Bone marrow (tissue), 2 donors: ENCODE results near the gene POM121C.
"Not testable (repeated sequence)": the region's sequence is repeated elsewhere in the genome, so short reads cannot be mapped to it uniquely, and the experiment has no call there.

Source experiments
- DNase-seq, 2 donors: peaks; one replicate each; lab custom pipeline; 2025; lab: John Stamatoyannopoulos, UW

Gene POM121C

GRCh38 chr7:75485979-75486643 lies at the start of gene POM121C:
POM121C (minus strand) TSS chr7:75486299; CDS start chr7:75441496, 44,803 bp downstream.
- DNase-seq: peak; percentile 24 to 69

- DNase-seq: peak in 1 of 2 donors; percentile 63
Observed at GRCh38 chr7:75534727-75535307, 48.7 kb upstream of the POM121C start.

GRCh38 chr7:75533926-75534325 lies 47.8 kb upstream of the POM121C start:
- no peak for DNase-seq

- no peak for DNase-seq
Observed at GRCh38 chr7:75532639-75533038, 46.5 kb upstream of the POM121C start.

- DNase-seq: no peak
Observed at GRCh38 chr7:75531359-75531821, 45.3 kb upstream of the POM121C start.

- DNase-seq: not testable (repeated sequence)
Observed at GRCh38 chr7:75527224-75527722, 41.2 kb upstream of the POM121C start.

GRCh38 chr7:75521727-75522126 lies 35.6 kb upstream of the POM121C start:
- not testable (repeated sequence) for DNase-seq

GRCh38 chr7:75518842-75519241 lies 32.7 kb upstream of the POM121C start:
- DNase-seq: not testable (repeated sequence)

- DNase-seq: not testable (repeated sequence)
Observed at GRCh38 chr7:75509033-75509432, 22.9 kb upstream of the POM121C start.

- not testable (repeated sequence) for DNase-seq
Observed at GRCh38 chr7:75492020-75492419, 5.9 kb upstream of the POM121C start, which contains the start of gene SPDYE5. SPDYE5 (plus strand) TSS chr7:75492320; CDS start chr7:75494048, 1,728 bp downstream.

GRCh38 chr7:75485355-75485978 lies 632 bp downstream of the POM121C start:
- not testable (repeated sequence) for DNase-seq

- DNase-seq: not testable (repeated sequence)
Observed at GRCh38 chr7:75480313-75480712, 5.8 kb downstream of the POM121C start.

GRCh38 chr7:75477457-75477856 lies 8.6 kb downstream of the POM121C start:
- not testable (repeated sequence) for DNase-seq

- DNase-seq: not testable (repeated sequence)
Observed at GRCh38 chr7:75470166-75470565, 15.9 kb downstream of the POM121C start.

GRCh38 chr7:75460541-75460940 lies 25.6 kb downstream of the POM121C start:
- DNase-seq: not testable (repeated sequence)

- not testable (repeated sequence) for DNase-seq
Observed at GRCh38 chr7:75458034-75458433, 28.1 kb downstream of the POM121C start.

GRCh38 chr7:75456403-75456802 lies 29.7 kb downstream of the POM121C start:
- DNase-seq: not testable (repeated sequence)

GRCh38 chr7:75452494-75452955 lies 33.6 kb downstream of the POM121C start:
- not testable (repeated sequence) for DNase-seq

- DNase-seq: not testable (repeated sequence)
Observed at GRCh38 chr7:75449946-75450345, 36.2 kb downstream of the POM121C start.

- peak in 1 of 2 donors; percentile 21 for DNase-seq
Observed at GRCh38 chr7:75442465-75443111, 43.5 kb downstream of the POM121C start.

- DNase-seq: not testable (repeated sequence)
Observed at GRCh38 chr7:75442101-75442464, 44.0 kb downstream of the POM121C start.

GRCh38 chr7:75439000-75439399 lies 47.1 kb downstream of the POM121C start:
- not testable (repeated sequence) for DNase-seq
